ENCODE data around the gene HDAC7. TPM values are rescaled to one million over a fixed set of nuclear protein-coding genes. Genes with fewer than 3 reads are reported as not detected.

The HDAC7 gene
- total and polyA plus RNA-seq, 2 donors (not counting 1 experiment from before 2014, with no cell fraction given) = 28.1 to 31.6 TPM

- H2AFZ ChIP-seq (ENCODE audit: low read length) = no peak overlapping the region
- H3K27me3 ChIP-seq (ENCODE audit: control insufficient read depth, insufficient read depth, low read length) = no peaks in the 10 kb centered on the region
- peaks cover 3% of the 10 kb centered on the region for H3K36me3 ChIP-seq (ENCODE audit: control insufficient read depth, insufficient read depth, low read length)
- peak overlapping the region; percentile 84 for H3K27ac ChIP-seq (ENCODE audit: insufficient read depth, low read length)
- no peaks in the 10 kb centered on the region for H4K20me1 ChIP-seq (ENCODE audit: control insufficient read depth, extremely low read depth, insufficient read depth, low read length)
- TF ChIP-seq EZH2 (IDR thresholded peaks at IDR 0.05; ENCODE audit: low read length, missing control alignments) (no peak), CTCF (conservative IDR thresholded peaks at IDR 0.05 in 1 of 2, IDR thresholded peaks at IDR 0.05 in 1 of 2; ENCODE audit: low read depth in 1 of 2, low read length in 2 of 2) (peak; percentile 34 to 40)
- peak overlapping the region; percentile 87 for H3K9ac ChIP-seq (ENCODE audit: insufficient read depth, low read length)
- peak overlapping the region; percentile 60 to 91 (median 74) for H3K4me3 ChIP-seq (replicated peaks in 1 of 4; ENCODE audit: control extremely low read depth in 1 of 4, insufficient read depth in 1 of 4, low read depth in 3 of 4, low read length in 4 of 4)
- no peak for DNase-seq (ENCODE audit: low read depth in 2 of 2)
- peaks cover 43% of the 10 kb centered on the region for H3K4me1 ChIP-seq (ENCODE audit: control insufficient read depth, extremely low read depth, insufficient read depth, low read length)
- H3K9me3 ChIP-seq (ENCODE audit: control insufficient read depth, insufficient read depth, low read depth, low read length) = no peaks in the 10 kb centered on the region
- peak overlapping the region; percentile 98 for H3K4me2 ChIP-seq (ENCODE audit: extremely low read depth, insufficient read depth, low read length)
- H3K79me2 ChIP-seq (ENCODE audit: control insufficient read depth, insufficient read depth, low read length) = peaks cover 57% of the 10 kb centered on the region
Measured at GRCh38 chr12:47819138-47819895, 386 bp downstream of the HDAC7 start.

GRCh38 chr12:47818467-47819137, 1.1 kb downstream of the HDAC7 start:
- peak overlapping the region; percentile 60 to 91 (median 74) for H3K4me3 ChIP-seq (replicated peaks in 1 of 4; ENCODE audit: control extremely low read depth in 1 of 4, insufficient read depth in 1 of 4, low read depth in 3 of 4, low read length in 4 of 4)
- no peaks in the 10 kb centered on the region for H3K27me3 ChIP-seq (ENCODE audit: control insufficient read depth, insufficient read depth, low read length)
- no peaks in the 10 kb centered on the region for H4K20me1 ChIP-seq (ENCODE audit: control insufficient read depth, extremely low read depth, insufficient read depth, low read length)
- H2AFZ ChIP-seq (ENCODE audit: low read length) = no peak overlapping the region
- no peaks in the 10 kb centered on the region for H3K9me3 ChIP-seq (ENCODE audit: control insufficient read depth, insufficient read depth, low read depth, low read length)
- no peak for TF ChIP-seq EZH2 (IDR thresholded peaks at IDR 0.05; ENCODE audit: low read length, missing control alignments)
- TF ChIP-seq CTCF (conservative IDR thresholded peaks at IDR 0.05 in 1 of 2, IDR thresholded peaks at IDR 0.05 in 1 of 2; ENCODE audit: low read depth in 1 of 2, low read length in 2 of 2) = no peak
- peak overlapping the region; percentile 98 for H3K4me2 ChIP-seq (ENCODE audit: extremely low read depth, insufficient read depth, low read length)
- no peak for DNase-seq (ENCODE audit: low read depth in 2 of 2)
- H3K9ac ChIP-seq (ENCODE audit: insufficient read depth, low read length) = peak overlapping the region; percentile 87
- H3K27ac ChIP-seq (ENCODE audit: insufficient read depth, low read length) = peak overlapping the region; percentile 84
- H3K79me2 ChIP-seq (ENCODE audit: control insufficient read depth, insufficient read depth, low read length) = peaks cover 64% of the 10 kb centered on the region
- H3K36me3 ChIP-seq (ENCODE audit: control insufficient read depth, insufficient read depth, low read length) = peaks cover 3% of the 10 kb centered on the region
- peaks cover 50% of the 10 kb centered on the region for H3K4me1 ChIP-seq (ENCODE audit: control insufficient read depth, extremely low read depth, insufficient read depth, low read length)

- peaks cover 55% of the 10 kb centered on the region for H3K4me1 ChIP-seq (ENCODE audit: control insufficient read depth, extremely low read depth, insufficient read depth, low read length)
- H3K79me2 ChIP-seq (ENCODE audit: control insufficient read depth, insufficient read depth, low read length) = peaks cover 69% of the 10 kb centered on the region
- peak overlapping the region; percentile 60 to 91 (median 74) for H3K4me3 ChIP-seq (replicated peaks in 1 of 4; ENCODE audit: control extremely low read depth in 1 of 4, insufficient read depth in 1 of 4, low read depth in 3 of 4, low read length in 4 of 4)
- TF ChIP-seq CTCF (conservative IDR thresholded peaks at IDR 0.05 in 1 of 2, IDR thresholded peaks at IDR 0.05 in 1 of 2; ENCODE audit: low read depth in 1 of 2, low read length in 2 of 2) (no peak), EZH2 (IDR thresholded peaks at IDR 0.05; ENCODE audit: low read length, missing control alignments) (no peak)
- H3K27ac ChIP-seq (ENCODE audit: insufficient read depth, low read length) = peak overlapping the region; percentile 84
- peaks cover 3% of the 10 kb centered on the region for H3K36me3 ChIP-seq (ENCODE audit: control insufficient read depth, insufficient read depth, low read length)
- peak overlapping the region; percentile 98 for H3K4me2 ChIP-seq (ENCODE audit: extremely low read depth, insufficient read depth, low read length)
- no peak for DNase-seq (ENCODE audit: low read depth in 2 of 2)
- H4K20me1 ChIP-seq (ENCODE audit: control insufficient read depth, extremely low read depth, insufficient read depth, low read length) = no peaks in the 10 kb centered on the region
- no peak overlapping the region for H2AFZ ChIP-seq (ENCODE audit: low read length)
- H3K27me3 ChIP-seq (ENCODE audit: control insufficient read depth, insufficient read depth, low read length) = no peaks in the 10 kb centered on the region
- no peaks in the 10 kb centered on the region for H3K9me3 ChIP-seq (ENCODE audit: control insufficient read depth, insufficient read depth, low read depth, low read length)
- H3K9ac ChIP-seq (ENCODE audit: insufficient read depth, low read length) = no peak overlapping the region
Measured at GRCh38 chr12:47818007-47818376, 1.7 kb downstream of the HDAC7 start.
